ENCODE data around the gene SLC22A17.

- TF ChIP-seq CTCF (IDR thresholded peaks at IDR 0.05 in 8 of 11, conservative IDR thresholded peaks at IDR 0.05 in 3 of 11): no peak
- TF ChIP-seq POLR2AphosphoS5 (IDR thresholded peaks at IDR 0.05): no peak
- TF ChIP-seq POLR2A (IDR thresholded peaks at IDR 0.05): no peak
Observed at GRCh38 chr14:23358553-23359166, 6.0 kb upstream of the SLC22A17 start.
